Kidney capillary endothelial cell (primary cell): ENCODE measurements around the gene SOX18.
"Not testable (repeated sequence)": the region's sequence is repeated elsewhere in the genome, so short reads cannot be mapped to it uniquely, and the experiment has no call there.

Experiments used
- DNase-seq: peaks from one replicate; pipeline ENCODE4 v3.0.0-alpha.2; 2018; ENCODE audit warnings: low spot score

The SOX18 gene

DNA sequence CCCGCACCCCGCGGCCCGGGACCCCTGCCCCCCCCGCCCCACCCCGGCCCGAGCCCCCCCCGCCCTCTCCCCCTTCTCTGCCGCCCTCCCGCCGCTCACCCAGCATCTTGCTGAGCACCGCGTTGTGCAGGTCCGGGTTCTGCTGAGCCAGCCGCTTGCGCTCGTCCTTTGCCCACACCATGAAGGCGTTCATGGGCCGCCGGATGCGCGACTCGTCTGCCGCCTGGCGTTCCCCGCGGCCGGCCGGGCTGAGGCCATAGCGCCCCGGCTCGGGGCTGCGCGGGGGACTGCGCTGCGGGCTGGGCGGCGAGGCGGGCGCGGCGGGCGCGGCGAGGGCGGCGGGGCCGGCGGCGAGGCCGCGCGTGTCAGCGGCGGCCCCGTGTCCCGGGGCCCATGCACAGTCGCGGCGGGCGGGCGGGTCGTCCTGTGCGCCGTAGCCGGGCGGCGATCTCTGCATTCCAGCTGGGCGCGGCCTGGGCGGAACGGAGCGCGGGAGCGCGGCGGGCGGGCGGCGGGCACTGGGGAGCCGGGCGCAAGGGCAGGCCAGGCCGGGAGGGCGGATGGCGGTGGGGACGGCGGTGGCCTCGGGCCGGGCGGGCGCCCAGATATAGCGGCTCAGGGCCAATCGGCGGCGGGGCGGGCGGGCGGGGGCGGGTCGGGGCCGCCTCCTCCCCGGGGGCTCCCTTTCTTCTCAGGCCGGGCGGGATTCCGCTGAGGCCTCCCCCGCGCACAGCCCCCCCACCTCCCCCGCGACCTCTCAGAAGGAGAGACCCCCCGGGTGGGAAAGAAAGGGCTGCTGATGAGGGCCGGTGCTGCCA, at the start of gene SOX18:
Gene SOX18, minus strand, starts transcription at position 580 of the 818 bp plus-strand sequence. Its CDS starts 123 bp downstream, at position 457.
- DNase-seq, result no peak

DNA sequence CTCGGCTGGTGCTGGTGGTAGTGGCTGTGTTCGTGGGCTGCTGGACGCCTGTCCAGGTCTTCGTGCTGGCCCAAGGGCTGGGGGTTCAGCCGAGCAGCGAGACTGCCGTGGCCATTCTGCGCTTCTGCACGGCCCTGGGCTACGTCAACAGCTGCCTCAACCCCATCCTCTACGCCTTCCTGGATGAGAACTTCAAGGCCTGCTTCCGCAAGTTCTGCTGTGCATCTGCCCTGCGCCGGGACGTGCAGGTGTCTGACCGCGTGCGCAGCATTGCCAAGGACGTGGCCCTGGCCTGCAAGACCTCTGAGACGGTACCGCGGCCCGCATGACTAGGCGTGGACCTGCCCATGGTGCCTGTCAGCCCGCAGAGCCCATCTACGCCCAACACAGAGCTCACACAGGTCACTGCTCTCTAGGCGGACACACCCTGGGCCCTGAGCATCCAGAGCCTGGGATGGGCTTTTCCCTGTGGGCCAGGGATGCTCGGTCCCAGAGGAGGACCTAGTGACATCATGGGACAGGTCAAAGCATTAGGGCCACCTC, 49.1 kb upstream of the SOX18 start:
- no peak for DNase-seq

DNA sequence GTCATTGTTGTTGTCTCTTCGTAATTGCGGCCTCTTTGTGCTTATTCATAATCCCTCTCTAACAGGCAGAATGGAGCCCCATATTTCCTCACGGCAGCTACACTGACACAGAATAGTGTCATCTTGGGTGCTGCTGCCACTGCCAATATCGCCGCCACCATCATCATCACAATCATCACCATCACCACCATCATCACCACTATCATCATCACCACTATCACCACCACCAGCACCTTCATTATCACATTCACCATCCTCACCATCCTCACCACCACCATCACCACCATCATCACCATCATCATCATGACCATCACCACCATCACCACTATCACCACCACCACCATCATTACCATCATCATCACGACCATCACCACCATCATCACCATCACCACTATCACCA, 47.1 kb upstream of the SOX18 start:
- DNase-seq, result no peak

DNA sequence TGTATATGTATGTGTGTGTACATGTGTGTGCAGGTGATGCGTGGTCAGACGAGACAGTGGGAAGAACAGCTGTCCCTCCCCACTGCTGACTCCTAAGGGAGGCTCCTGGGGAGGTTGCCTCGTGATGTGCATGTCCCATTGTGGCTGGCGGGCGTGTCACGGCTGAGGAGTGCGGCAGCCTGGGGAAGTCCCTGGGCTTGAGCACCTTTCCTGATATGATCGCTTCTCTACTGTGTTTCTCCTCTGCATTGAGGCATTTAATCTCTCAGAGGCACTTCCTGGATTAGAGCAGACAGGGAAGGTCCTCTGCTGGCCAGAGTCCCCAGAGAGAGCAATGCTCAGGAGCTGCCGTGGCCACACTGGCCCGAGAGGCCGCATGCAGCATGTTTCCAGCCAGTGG, 46.5 kb upstream of the SOX18 start:
- no peak for DNase-seq

DNA sequence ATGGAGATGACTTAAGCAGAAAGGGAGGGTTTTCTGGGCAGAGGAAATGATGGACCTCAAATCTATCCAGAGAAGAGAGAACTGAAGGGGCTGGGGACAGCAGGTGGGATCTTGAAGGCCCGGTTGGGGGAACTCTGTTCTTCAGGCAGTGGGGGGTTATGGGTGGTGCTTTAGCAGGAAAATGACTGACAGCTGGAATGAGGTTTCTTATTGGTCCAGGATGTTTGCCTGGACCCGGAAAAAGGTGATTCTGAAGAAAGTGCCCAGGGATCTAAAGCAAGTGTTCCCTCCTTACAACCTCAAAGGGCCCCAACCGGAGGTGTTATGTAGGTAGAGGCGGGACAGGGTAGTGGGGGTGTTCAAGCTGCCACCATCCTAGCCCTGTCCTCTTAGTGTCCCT, 46.0 kb upstream of the SOX18 start:
- DNase-seq, result no peak

DNA sequence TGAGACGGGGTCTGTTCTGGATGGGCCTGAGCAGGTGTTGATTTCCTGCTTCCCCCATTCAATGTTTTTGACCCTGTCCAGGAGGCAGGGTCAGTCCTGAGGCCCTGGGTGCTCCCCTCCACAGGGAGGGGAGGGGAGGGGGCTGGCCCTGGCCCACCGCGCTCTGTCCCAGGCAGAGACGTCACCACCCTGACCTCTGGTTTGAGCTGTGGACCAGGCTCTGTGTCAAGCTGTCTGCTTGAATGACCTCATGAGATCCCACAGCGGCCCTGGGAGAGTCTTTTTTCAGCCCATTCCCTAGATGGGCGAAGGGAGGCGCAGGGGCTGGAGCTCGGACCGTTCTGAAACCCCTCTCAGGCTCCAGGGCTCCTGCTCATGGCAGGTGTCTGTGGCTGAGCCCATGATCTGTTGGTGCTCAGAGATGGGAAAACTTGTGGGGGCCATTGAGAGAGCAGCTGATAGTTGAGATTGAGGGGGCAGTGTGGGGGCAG, 43.6 kb upstream of the SOX18 start:
- no peak for DNase-seq

DNA sequence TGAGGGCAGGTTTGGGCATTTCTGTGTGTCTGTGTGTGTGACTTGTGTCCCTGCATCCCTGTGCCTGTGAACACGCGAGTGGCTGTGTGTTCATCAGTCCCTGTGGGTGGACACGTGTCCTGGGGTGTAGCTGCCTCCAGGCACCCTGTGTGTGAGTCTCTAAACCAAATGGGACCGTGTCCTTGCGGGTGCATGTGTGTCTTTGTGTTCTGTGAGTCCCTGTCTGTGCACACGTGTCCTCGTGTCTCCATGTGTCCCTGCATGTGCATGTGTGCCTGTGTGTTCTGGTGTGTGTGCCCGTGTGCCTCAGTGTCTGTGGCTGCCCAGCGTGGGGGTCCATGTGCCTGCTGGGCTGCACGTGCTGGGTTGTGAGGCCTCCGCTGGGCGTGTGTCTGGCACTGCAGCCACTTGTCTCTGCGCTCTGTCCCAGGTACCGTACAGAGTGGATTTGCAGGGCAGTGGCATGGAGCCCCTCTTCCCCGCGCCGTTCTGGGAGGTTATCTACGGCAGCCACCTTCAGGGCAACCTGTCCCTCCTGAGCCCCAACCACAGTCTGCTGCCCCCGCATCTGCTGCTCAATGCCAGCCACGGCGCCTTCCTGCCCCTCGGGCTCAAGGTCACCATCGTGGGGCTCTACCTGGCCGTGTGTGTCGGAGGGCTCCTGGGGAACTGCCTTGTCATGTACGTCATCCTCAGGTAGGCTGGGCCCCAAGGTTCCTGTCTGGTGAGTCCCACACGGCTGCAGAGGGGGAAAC, 43.0 kb upstream of the SOX18 start:
- DNase-seq, result no peak

DNA sequence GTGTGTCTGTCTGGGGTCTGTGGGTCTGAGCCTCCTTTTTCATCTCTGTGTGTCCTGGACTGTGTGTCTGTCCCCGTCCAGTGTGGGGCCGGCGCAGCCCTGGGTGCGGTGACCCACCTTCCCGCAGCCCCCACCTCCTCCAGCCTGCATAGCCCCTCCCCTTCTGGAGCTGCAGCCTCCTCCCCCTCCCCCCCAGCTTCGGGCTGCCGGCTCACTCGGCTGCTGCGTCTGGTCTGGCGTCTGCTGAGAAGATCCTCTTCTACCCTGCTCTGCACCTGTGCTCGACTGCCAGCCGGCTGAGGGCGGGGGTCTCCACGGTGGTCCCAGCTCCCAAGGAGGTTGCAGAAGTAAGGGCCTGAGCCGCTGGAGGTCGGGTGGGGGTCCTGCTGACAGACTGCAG, 42.3 kb upstream of the SOX18 start:
- DNase-seq, result no peak

DNA sequence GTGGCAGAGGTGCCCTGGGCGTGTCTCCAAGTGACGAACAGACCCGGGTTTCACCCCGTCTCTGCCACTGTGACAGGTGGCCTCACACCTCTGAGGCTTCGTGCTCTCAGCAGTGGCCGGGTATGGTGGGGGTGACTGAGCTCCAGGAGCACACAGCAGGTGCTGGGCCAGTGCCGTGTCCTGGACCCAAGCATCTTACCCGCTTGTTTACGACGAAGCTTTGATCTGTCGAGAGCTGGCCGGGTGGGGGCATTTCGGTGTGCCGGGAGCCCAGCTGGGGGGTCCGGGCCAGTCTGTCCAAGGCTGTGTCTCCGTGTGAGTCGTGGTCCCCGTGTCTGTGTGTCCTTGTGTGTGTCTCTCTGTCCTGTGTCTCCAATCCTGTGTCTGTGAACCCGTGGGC, 41.9 kb upstream of the SOX18 start:
- DNase-seq, result no peak

DNA sequence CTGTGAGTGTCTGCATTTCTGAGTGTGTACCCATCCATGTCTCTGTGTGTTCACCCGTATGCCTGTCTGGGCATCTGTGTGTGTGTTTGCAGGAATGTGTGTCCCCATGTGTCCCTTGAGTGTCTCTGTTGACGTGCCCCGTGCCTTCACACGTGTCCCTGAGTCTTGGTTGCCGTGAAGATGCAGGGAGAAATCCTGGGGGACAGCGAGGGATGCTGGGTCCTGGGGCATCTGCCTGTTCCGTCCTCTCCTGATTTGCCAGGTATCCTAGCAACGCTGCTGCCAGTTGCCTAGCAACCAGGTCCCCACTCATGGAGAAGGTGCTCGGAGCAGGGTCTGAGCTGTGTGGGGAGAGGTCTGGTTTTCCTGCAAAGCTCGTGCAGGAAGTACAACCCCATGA, 40.7 kb upstream of the SOX18 start:
- DNase-seq, result no peak

DNA sequence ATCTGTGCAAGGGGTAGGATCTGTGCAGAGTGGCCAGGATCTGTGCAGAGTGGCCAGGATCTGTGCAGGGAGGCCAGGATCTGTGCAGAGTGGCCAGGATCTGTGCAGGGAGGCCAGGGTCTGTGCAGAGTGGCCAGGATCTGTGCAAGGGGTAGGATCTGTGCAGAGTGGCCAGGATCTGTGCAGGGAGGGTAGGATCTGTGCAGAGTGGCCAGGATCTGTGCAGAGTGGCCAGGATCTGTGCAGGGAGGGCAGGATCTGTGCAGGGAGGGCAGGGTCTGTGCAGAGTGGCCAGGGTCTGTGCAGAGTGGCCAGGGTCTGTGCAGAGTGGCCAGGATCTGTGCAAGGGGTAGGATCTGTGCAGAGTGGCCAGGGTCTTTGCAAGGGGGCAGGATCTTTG, 39.1 kb upstream of the SOX18 start:
- DNase-seq, result not testable (repeated sequence)

DNA sequence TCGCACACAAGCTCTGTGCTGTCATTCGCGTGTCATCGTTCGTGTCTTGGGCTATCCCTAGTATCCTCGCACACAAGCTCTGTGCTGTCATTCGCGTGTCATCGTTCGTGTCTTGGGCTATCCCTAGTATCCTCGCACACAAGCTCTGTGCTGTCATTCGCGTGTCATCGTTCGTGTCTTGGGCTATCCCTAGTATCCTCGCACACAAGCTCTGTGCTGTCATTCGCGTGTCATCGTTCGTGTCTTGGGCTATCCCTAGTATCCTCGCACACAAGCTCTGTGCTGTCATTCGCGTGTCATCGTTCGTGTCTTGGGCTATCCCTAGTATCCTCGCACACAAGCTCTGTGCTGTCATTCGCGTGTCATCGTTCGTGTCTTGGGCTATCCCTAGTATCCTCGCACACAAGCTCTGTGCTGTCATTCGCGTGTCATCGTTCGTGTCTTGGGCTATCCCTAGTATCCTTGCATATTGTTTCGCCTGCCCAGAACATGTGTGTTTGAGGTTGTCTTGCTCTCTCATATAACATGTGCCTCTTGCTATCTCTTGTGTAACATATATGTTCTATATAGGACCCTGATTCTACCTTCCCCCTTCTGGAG, 37.9 kb upstream of the SOX18 start:
- DNase-seq, result not testable (repeated sequence)

DNA sequence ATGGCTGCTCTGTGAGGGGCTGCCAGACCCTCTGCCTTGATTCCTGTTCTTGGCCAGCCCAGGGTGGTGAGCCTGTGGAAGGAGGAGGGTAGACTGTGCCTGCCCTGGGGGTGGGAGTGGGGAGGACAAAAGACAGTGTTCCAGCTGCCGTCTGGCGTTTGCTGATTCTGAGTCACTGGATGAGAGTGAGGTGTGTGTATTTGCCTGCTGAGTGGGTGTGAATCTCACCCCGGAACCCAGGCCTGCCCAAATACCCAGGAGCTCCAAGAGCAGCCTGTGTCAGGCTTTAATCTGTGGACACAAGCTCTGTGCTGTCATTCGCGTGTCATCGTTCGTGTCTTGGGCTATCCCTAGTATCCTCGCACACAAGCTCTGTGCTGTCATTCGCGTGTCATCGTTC, 37.4 kb upstream of the SOX18 start:
- no peak for DNase-seq

DNA sequence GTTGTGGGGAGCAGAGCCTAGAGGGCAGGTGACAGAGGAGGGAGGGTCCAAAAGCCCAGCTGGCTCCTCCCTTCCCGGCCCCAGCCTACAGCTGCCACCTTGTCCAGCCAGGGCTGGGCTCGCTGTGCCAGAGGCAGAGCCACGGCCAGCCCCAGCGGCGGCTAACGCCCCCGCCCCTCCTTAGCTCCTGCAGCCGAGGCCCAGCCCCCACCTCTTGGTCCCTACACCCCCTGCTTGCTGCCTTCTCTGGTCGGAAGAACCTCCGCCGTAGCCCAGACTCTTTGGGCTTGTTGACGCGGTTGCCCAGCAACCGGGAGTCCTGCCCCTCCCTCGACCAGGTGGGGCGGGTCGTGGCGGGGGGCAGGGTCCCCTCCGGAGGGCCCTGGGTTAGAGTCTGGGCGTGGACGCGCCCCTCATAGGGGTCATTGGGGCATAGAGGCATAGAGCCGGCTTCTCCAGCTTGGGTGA, 35.3 kb upstream of the SOX18 start:
- DNase-seq, result no peak

DNA sequence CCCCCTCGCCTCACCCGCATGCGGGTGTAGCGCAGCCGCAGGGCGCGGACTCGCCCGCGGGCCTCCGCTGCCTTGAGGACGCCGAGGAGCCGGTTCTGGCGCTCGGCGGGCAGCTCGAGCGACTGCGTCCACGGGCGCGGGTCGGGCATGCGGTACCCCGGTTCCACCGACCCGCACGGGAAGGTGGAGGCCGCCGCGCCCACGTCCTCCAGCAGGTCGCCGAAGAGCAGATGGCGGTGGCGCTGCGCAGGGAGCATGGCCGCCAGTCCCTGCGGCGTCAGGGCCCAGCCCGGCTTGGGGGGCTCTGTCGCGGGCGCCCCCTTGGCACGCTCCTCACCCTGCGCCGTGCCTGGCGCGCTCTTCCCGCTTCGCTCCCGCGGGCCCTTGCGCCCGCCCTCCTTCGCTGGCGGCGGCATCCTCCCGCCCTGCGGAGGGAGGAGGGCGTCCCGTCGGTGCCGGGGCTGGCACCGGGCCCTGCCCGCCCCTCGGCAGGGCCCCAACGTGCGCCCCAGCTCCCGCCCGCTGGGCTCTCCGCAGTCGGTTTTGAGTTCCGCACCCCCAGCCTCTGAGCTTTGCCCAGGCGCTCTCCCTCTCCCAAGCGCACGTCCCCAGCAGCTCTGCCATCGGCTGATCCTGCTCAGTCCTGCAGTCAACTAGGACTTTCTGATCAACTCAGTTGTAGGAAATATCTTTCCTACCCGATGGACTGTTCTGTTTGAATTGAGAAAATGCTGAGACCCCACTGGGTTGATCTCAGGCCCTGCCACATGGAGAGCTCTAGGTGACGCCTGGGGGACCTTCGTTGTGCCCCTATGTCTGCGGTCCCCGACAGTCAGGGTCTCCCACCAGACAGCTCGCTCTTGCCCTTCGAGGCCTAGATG, 34.6 kb upstream of the SOX18 start, which contains the start of gene LKAAEAR1:
Gene LKAAEAR1, minus strand, starts transcription at position 595 of the 881 bp plus-strand sequence. Its CDS starts 179 bp downstream, at position 416.
- no peak for DNase-seq

DNA sequence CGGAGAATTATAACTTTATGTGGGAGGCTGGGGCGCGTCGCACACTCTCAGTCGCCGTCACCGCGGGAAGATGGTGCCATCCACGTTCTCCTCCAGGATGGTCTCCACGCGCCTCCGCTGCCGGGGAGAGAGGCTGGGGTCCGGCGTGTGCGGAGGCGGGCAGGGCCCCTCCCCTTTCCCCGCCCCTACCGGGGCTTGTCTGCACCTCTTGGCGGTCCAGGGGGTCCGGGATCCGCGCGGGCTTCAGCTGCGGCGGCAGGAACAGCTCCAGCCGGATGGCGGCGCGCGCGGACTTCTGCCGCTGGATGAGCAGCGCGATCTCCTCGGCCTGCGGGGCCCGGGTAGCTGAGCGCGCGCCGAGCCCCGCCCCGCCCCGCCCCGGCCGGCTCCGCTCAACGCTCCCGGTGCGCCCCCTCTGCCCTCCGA, 34.0 kb upstream of the SOX18 start:
- peak; percentile 53 for DNase-seq

DNA sequence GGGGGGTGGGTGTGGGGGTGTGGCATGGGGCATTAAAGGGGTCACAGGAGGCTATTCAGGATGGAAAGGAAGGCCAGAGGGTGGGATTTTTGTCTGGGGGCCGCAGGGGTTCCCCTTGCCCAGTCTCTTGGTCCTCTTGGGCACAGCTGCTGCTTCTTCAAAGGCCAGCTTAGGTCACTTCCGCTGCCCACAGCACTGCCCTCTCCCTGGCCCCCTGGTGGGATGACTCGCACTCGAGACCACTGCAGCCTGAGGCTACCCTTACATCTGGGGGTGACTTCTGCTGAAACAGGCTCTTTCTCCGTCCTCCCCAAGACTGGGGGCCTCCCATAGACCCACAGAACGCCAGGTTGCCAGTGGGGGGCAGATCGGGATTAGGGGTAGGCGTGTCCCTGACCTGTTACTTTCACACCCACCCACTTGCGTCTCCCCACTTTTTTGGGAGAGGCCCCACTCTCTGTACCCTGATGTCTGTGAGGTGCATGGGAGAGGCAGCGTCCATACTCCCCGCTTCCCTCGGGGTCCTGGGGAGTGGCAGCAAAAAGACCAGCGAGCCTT, 33.5 kb upstream of the SOX18 start:
- DNase-seq, result no peak

DNA sequence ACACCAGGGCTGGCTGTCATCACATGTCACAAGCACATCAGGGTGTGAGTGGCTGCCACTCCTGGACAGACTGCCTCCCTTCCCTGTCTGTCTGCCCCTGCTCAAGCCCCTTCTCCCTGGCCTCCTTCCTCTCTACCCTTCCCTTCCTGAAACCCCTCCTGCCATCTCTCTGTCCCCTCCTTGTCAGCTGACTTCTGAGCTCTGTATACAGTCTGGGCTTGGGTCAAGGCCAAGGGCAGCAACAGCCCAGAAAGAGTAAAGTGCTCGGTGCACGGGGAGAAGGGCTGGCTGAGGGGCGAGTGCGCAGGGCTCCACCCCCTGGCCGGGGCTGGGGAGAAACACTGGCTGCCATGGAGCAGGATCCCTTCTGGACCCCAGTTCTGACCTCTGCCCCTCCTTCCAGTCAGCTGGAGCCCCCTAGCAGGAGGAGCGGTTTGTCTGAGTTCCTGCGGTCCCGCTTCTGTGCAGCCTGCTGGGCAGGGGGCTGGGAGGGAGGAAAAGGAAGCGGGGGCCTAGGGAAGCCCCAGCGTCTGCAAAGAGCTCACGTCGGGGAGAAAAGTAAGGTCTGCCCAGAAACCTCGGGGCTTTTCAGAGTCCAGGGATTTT, 32.8 kb upstream of the SOX18 start:
- DNase-seq, result no peak

DNA sequence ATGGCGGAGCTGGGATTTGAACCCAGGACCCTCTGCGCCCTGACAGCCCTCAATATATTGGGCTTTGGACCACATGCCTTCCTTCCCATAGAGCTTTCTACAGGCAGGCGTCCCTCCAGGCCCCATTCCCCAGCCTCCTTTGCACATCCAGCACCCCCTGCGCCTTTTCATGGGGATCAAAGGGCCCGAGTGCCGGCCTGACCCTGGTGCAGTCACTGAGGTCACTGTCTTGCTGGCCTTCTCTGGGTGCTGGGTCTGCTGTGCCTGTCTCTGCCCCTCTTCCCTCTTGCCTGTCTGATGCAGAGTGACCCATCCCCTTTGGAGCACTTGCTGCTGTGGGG, 32.2 kb upstream of the SOX18 start:
- DNase-seq, result no peak

DNA sequence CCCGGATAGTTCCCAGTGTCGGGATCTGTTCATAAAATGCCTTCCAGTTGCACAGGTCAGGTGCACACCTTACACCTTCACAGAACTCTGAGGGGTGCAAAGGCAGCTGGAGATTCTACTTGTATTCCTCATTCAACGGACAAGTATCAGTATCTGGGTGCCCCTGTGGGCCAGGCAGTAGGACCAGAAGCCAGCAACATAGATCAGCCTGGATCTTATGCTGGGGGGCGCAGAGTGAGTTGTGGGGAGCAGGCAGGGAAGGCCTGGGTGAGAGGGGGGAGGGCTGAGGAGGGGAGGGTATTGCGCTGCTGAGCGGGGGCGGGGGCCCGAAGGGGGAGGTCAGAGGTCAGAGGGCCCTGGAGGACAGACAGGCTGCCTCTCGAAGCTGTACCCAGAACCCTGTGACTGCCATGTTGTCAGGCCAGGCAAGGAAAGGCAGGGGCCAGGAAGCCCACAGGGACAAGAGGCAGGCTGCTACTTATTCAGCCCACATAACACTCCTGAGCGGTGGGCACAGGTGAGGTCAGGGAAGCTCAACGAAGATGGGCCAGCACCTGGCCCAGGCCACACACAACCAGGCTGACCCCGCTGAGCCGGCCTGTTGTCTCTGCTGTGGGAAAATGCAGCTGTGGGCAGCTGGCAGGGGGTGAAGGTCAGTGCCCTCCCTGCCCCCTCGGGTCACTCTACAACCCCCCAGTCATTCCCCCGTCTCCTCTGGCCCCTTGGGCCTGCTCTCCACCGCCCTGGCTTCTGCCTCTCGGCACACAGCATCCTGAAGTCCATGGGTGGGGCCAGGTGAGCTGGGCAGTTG, 31.6 kb upstream of the SOX18 start:
- DNase-seq, result no peak
